ENCODE results near the gene MASP1.

The MASP1 gene

GRCh38 chr3:187281191-187281714 lies 10.3 kb downstream of the MASP1 start:
- Histone ChIP-seq H2AFZ (ENCODE audit: low read length, unreplicated experiment) (no peak overlapping the region), H3K36me3 (ENCODE audit: insufficient read depth, low read length) (no peaks in the 10 kb centered on the region), H3K4me1 (ENCODE audit: control insufficient read depth, insufficient read depth, low read length, unreplicated experiment) (peaks cover 19% of the 10 kb centered on the region), H3K4me3 (ENCODE audit: low read depth, low read length) (no peak overlapping the region), H3K79me2 (ENCODE audit: control insufficient read depth, insufficient read depth, low read length, unreplicated experiment) (no peaks in the 10 kb centered on the region), H3K27me3 (ENCODE audit: insufficient read depth, low read length) (no peaks in the 10 kb centered on the region), H3K27ac (ENCODE audit: low read depth, low read length) (peak overlapping the region; percentile 13)

- Histone ChIP-seq H3K4me1 (ENCODE audit: control insufficient read depth, insufficient read depth, low read length, unreplicated experiment) (peaks cover 13% of the 10 kb centered on the region), H3K79me2 (ENCODE audit: control insufficient read depth, insufficient read depth, low read length, unreplicated experiment) (no peaks in the 10 kb centered on the region), H3K36me3 (ENCODE audit: insufficient read depth, low read length) (no peaks in the 10 kb centered on the region), H3K4me3 (ENCODE audit: low read depth, low read length) (no peak overlapping the region), H3K27me3 (ENCODE audit: insufficient read depth, low read length) (no peaks in the 10 kb centered on the region), H3K27ac (ENCODE audit: low read depth, low read length) (no peak overlapping the region), H2AFZ (ENCODE audit: low read length, unreplicated experiment) (no peak overlapping the region)
Measured at GRCh38 chr3:187280644-187281043, 10.9 kb downstream of the MASP1 start.

DNA sequence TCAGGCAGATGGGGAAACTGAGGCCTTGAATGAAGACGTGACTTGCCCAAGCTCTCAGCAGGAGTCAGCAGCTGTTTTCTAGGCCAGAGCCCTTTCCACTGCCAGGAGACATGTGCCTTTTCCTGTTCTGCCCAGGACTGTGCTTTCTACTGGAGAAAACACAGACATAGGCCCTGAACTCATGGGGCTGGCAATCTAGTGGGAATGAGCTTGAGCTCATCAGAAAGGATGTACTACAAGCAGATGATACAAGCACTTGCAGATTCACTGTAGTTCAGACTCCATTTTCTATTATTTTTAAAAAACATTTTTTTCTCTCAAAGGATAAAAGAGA lies 14.4 kb downstream of the MASP1 start:
- Histone ChIP-seq H3K27ac (ENCODE audit: low read depth, low read length) (no peak overlapping the region), H3K79me2 (ENCODE audit: control insufficient read depth, insufficient read depth, low read length, unreplicated experiment) (no peaks in the 10 kb centered on the region)

DNA sequence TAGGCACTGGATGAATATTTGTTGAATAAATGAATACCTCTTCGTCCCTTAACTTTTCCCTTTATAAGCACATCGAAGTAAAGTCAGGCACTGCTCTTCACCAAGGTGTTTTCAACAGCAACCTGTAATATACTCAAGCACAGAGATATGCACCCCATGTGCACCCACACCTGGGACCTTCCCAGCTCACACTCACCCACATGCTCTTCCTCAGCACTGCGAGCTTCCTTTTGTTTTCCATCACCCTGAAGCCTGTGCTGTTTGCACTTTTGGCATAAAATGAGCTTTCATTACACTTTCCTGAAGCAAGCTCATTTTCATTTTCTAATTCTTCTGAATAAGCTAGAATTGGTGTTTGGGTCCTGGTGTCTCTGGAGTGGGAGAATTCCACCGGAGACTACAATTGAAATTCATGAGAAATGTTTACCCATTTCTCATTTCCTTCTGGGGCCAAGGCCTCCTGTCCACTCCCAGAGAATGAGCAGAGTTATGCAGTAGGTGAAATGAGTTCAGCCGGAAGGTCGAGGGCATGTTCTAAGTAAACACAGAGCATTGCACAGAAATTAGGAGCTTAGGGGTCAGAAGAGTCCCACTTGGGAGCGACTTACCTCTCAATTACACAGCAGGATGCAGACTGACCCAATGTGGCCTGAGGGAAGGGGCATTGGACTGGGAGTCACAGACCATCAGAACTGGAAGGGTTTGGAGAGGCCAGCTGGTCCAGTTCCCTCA lies 15.0 kb downstream of the MASP1 start:
- H3K4me3 ChIP-seq (ENCODE audit: low read depth, low read length): no peak overlapping the region
- no peak overlapping the region for H2AFZ ChIP-seq (ENCODE audit: low read length, unreplicated experiment)
- no peaks in the 10 kb centered on the region for H3K36me3 ChIP-seq (ENCODE audit: insufficient read depth, low read length)
- no peaks in the 10 kb centered on the region for H3K27me3 ChIP-seq (ENCODE audit: insufficient read depth, low read length)
- H3K4me1 ChIP-seq (ENCODE audit: control insufficient read depth, insufficient read depth, low read length, unreplicated experiment): peaks cover 8% of the 10 kb centered on the region
- no peaks in the 10 kb centered on the region for H3K79me2 ChIP-seq (ENCODE audit: control insufficient read depth, insufficient read depth, low read length, unreplicated experiment)
- no peak overlapping the region for H3K27ac ChIP-seq (ENCODE audit: low read depth, low read length)

More for the DNA sequence above, 14.4 kb downstream of the MASP1 start:
- Histone ChIP-seq H3K4me1 (ENCODE audit: control insufficient read depth, insufficient read depth, low read length, unreplicated experiment) (peaks cover 10% of the 10 kb centered on the region), H2AFZ (ENCODE audit: low read length, unreplicated experiment) (no peak overlapping the region), H3K27me3 (ENCODE audit: insufficient read depth, low read length) (no peaks in the 10 kb centered on the region), H3K36me3 (ENCODE audit: insufficient read depth, low read length) (no peaks in the 10 kb centered on the region), H3K4me3 (ENCODE audit: low read depth, low read length) (no peak overlapping the region)

DNA sequence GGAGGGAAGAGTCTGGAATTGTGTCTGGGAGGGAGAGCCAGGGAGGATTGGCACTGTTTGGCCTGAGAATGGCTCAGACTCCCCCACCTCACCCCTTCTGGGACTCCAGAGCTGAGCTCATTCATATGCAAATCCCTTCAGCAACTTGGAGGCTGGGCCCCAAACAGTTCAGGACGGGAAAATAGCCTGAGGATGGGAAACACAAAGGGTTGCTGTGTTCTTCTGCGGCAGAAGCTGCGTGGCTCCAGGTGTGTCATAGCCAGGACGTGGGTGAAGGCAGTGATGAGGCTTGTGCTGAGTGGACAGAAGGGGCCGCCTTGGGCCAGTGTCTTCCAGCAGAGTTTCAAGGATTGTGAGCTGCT lies 16.6 kb downstream of the MASP1 start:
- H3K36me3 ChIP-seq (ENCODE audit: insufficient read depth, low read length): no peaks in the 10 kb centered on the region
- H3K4me1 ChIP-seq (ENCODE audit: control insufficient read depth, insufficient read depth, low read length, unreplicated experiment): no peaks in the 10 kb centered on the region
- no peak overlapping the region for H3K4me3 ChIP-seq (ENCODE audit: low read depth, low read length)
- no peaks in the 10 kb centered on the region for H3K27me3 ChIP-seq (ENCODE audit: insufficient read depth, low read length)
- H3K27ac ChIP-seq (ENCODE audit: low read depth, low read length): no peak overlapping the region
- no peak overlapping the region for H2AFZ ChIP-seq (ENCODE audit: low read length, unreplicated experiment)
- no peaks in the 10 kb centered on the region for H3K79me2 ChIP-seq (ENCODE audit: control insufficient read depth, insufficient read depth, low read length, unreplicated experiment)

DNA sequence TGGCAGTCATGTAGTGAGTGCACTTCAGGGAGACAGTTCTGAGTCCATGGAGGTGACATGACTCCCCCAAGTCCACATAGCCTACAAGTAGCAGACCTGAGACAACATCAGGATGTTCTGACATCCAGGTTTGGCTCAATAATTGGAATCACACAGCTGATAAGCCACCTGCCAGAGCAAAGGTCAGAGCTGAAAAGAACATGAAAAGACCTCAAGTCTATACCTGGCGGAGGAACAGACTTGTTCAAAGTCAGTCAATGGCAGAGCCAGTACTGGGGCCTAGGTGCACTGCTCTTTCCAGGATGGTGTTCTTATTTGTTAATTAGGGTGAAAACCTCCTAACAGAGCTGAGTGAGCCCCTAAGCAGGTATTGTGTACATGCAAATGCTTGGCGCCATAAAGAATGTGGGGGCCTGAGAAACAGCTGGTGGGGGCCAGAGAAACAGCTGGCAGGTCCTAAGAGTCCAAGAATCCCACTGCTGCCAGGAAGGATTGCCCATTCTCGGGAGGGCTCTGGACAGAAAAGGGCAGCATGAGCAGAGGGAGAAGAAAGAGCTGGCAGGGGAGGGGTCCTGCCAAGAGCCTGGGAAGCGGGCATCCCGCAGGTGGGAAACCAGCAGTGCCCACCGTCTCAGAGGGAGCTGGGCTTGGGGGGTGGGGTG lies 17.1 kb downstream of the MASP1 start:
- no peaks in the 10 kb centered on the region for H3K36me3 ChIP-seq (ENCODE audit: insufficient read depth, low read length)
- no peaks in the 10 kb centered on the region for H3K4me1 ChIP-seq (ENCODE audit: control insufficient read depth, insufficient read depth, low read length, unreplicated experiment)

DNA sequence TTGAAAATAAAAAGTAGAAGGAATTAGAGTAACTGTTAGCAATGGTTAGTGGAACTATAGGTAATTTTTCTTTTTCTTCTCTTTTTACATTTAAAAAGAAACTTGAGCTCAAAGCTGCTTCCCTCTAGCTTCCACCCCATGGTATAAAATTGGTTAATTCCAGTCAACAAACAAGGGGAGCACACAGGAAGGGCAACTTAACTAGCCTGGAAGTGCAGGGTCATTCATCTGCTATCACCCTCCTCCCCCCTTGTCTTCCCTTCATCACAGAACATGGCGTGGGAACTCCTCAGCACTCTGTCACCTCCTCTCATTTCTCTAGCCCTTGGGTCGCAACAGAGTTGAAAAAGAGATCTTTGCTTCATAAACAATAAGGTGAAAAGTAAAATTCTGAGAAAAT lies 20.0 kb downstream of the MASP1 start:
- Histone ChIP-seq H3K27ac (ENCODE audit: low read depth, low read length) (no peak overlapping the region), H3K27me3 (ENCODE audit: insufficient read depth, low read length) (no peaks in the 10 kb centered on the region), H2AFZ (ENCODE audit: low read length, unreplicated experiment) (no peak overlapping the region), H3K4me3 (ENCODE audit: low read depth, low read length) (no peak overlapping the region), H3K4me1 (ENCODE audit: control insufficient read depth, insufficient read depth, low read length, unreplicated experiment) (no peaks in the 10 kb centered on the region), H3K79me2 (ENCODE audit: control insufficient read depth, insufficient read depth, low read length, unreplicated experiment) (no peaks in the 10 kb centered on the region), H3K36me3 (ENCODE audit: insufficient read depth, low read length) (no peaks in the 10 kb centered on the region)

More for the DNA sequence above, 17.1 kb downstream of the MASP1 start:
- Histone ChIP-seq H2AFZ (ENCODE audit: low read length, unreplicated experiment) (no peak overlapping the region), H3K27ac (ENCODE audit: low read depth, low read length) (no peak overlapping the region), H3K79me2 (ENCODE audit: control insufficient read depth, insufficient read depth, low read length, unreplicated experiment) (no peaks in the 10 kb centered on the region), H3K4me3 (ENCODE audit: low read depth, low read length) (no peak overlapping the region), H3K27me3 (ENCODE audit: insufficient read depth, low read length) (no peaks in the 10 kb centered on the region)

DNA sequence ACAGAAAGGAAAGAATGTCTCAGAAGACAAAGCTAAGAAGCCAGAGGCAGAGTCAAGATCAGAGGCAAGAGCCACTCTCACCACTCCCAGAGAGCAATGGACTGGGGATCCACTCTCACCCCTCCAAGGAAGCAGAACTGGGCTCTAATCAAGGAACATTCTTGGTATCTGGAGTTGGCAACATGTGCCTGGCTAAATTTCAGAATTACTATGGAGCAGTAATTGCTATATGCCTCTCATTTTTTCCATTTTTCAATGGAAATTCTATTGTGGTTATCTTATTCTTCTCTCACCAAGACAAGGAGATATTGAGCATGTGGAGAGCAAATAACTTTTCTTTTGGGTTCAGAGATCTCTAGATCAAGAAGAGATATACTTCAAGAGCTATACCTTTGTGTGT lies 22.1 kb downstream of the MASP1 start:
- H3K36me3 ChIP-seq (ENCODE audit: insufficient read depth, low read length): no peaks in the 10 kb centered on the region
- no peak overlapping the region for H2AFZ ChIP-seq (ENCODE audit: low read length, unreplicated experiment)
- H3K4me1 ChIP-seq (ENCODE audit: control insufficient read depth, insufficient read depth, low read length, unreplicated experiment): peaks cover 14% of the 10 kb centered on the region
- H3K4me3 ChIP-seq (ENCODE audit: low read depth, low read length): no peak overlapping the region
- H3K27ac ChIP-seq (ENCODE audit: low read depth, low read length): no peak overlapping the region
- H3K27me3 ChIP-seq (ENCODE audit: insufficient read depth, low read length): no peaks in the 10 kb centered on the region
- H3K79me2 ChIP-seq (ENCODE audit: control insufficient read depth, insufficient read depth, low read length, unreplicated experiment): no peaks in the 10 kb centered on the region

GRCh38 chr3:187267306-187267705 lies 24.2 kb downstream of the MASP1 start:
- no peaks in the 10 kb centered on the region for H3K36me3 ChIP-seq (ENCODE audit: insufficient read depth, low read length)
- H3K4me3 ChIP-seq (ENCODE audit: low read depth, low read length): no peak overlapping the region

DNA sequence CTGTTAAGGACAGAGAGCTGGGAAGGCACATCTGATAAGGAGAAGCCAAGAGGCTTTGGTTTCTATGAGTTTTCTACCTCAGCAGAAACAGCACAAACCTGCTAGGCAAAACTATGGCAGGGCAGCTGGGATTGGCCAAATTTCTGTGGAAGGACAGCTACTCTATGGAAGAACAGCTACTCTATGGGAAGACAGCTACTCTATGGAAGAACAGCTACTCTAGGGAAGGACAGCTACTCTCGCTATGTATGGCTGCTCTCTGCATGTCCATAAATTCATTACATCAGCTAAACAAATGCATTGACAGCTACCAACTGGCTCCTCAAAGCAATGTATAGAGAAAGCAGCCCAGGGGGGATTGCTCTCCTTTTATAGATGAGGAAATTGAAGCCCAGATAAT lies 24.8 kb downstream of the MASP1 start:
- Histone ChIP-seq H3K36me3 (ENCODE audit: insufficient read depth, low read length) (peaks cover 4% of the 10 kb centered on the region; the same call in 1 of the 2 replicates), H3K27me3 (ENCODE audit: insufficient read depth, low read length) (no peaks in the 10 kb centered on the region), H3K4me3 (ENCODE audit: low read depth, low read length) (no peak overlapping the region), H3K4me1 (ENCODE audit: control insufficient read depth, insufficient read depth, low read length, unreplicated experiment) (peaks cover 32% of the 10 kb centered on the region), H2AFZ (ENCODE audit: low read length, unreplicated experiment) (no peak overlapping the region), H3K79me2 (ENCODE audit: control insufficient read depth, insufficient read depth, low read length, unreplicated experiment) (no peaks in the 10 kb centered on the region), H3K27ac (ENCODE audit: low read depth, low read length) (no peak overlapping the region)

More at GRCh38 chr3:187267306-187267705, 24.2 kb downstream of the MASP1 start:
- no peaks in the 10 kb centered on the region for H3K27me3 ChIP-seq (ENCODE audit: insufficient read depth, low read length)
- H3K79me2 ChIP-seq (ENCODE audit: control insufficient read depth, insufficient read depth, low read length, unreplicated experiment): no peaks in the 10 kb centered on the region
- peaks cover 32% of the 10 kb centered on the region for H3K4me1 ChIP-seq (ENCODE audit: control insufficient read depth, insufficient read depth, low read length, unreplicated experiment)
- no peak overlapping the region for H2AFZ ChIP-seq (ENCODE audit: low read length, unreplicated experiment)
- H3K27ac ChIP-seq (ENCODE audit: low read depth, low read length): no peak overlapping the region

DNA sequence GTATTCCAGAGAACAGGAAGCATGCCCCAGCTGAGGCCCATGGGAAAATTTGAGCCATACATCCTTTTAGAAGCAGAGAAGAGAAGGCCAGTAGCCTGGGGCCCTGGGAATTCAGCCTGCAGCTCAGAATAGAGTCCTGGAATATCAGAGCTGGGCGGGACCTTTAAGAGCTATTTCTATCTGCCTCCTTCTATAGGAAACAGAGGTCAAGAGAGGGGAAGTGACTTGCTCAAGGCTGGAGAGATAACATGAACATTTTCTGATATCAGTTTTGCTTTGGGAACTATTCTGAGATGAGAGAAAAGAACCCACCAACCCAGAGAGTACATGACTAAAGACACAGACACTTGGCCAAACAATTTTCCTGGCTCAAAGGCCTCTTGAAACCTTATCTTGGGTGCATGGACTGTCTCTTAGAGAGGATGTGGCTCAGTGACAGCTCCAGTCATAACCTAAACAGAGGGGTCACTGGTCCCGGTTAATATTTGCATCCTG lies 26.0 kb downstream of the MASP1 start:
- H3K79me2 ChIP-seq (ENCODE audit: control insufficient read depth, insufficient read depth, low read length, unreplicated experiment): no peaks in the 10 kb centered on the region
- H2AFZ ChIP-seq (ENCODE audit: low read length, unreplicated experiment): no peak overlapping the region
- no peaks in the 10 kb centered on the region for H3K27me3 ChIP-seq (ENCODE audit: insufficient read depth, low read length)
- H3K36me3 ChIP-seq (ENCODE audit: insufficient read depth, low read length): peaks cover 4% of the 10 kb centered on the region; the same call in 1 of the 2 replicates
- H3K4me3 ChIP-seq (ENCODE audit: low read depth, low read length): no peak overlapping the region
- H3K4me1 ChIP-seq (ENCODE audit: control insufficient read depth, insufficient read depth, low read length, unreplicated experiment): peaks cover 37% of the 10 kb centered on the region
- H3K27ac ChIP-seq (ENCODE audit: low read depth, low read length): peak overlapping the region; percentile 80; the same call in 1 of the 2 replicates
